ENCODE results near the gene CMSS1. TPM values are rescaled to one million over a fixed set of nuclear protein-coding genes. Genes with fewer than 3 reads are reported as not detected.

The CMSS1 gene
- total RNA-seq, 1 donor from 2014 or later = 15.1 TPM

DNA sequence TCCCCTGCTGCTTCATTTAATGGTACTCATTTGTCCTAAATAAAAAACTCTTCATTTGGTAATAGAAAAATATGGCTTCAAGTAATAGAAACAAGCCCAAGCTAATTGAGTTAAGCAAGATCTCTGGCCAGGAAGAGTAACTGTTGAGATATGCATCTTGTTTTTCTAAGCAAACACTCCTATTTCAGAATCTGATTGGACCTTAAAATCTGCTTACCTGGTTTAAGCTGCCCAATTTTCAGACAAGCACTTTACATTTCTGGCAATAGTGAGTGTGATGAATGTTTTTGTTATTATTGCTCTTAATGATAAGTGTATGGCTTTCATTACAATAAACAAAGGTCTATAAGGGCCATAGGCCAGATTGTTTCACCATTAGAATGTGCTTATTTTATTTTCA lies 86.2 kb downstream of the CMSS1 start:
- DNase-seq (ENCODE audit: low read depth) = no peak

DNA sequence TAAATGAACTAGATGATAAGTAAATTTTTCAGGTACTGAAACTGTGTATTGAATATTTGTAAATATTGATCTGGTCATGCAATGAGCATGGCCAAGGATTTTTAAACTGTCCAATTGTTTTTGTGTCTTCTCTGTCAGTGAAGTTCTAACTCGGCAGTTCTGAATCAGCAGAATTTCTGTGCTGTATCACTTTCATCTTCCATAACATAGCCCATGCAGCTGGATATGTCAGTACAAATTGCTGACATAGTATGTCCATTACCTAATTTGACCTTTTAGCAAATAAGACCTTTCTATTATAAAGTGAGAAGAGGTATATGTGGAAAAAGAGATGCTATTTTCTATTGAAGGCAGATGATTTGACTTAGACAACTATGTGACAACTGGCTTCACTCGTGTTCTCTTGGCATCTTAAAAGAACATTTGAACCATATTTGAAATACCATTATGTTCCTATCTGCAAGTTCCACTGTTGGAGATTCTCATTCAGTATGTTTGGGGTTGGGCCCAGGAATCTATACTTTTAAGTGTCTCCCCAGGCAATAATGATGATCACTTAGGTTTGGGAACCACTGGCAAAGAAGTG lies 90.4 kb downstream of the CMSS1 start:
- DNase-seq (ENCODE audit: low read depth) = no peak

DNA sequence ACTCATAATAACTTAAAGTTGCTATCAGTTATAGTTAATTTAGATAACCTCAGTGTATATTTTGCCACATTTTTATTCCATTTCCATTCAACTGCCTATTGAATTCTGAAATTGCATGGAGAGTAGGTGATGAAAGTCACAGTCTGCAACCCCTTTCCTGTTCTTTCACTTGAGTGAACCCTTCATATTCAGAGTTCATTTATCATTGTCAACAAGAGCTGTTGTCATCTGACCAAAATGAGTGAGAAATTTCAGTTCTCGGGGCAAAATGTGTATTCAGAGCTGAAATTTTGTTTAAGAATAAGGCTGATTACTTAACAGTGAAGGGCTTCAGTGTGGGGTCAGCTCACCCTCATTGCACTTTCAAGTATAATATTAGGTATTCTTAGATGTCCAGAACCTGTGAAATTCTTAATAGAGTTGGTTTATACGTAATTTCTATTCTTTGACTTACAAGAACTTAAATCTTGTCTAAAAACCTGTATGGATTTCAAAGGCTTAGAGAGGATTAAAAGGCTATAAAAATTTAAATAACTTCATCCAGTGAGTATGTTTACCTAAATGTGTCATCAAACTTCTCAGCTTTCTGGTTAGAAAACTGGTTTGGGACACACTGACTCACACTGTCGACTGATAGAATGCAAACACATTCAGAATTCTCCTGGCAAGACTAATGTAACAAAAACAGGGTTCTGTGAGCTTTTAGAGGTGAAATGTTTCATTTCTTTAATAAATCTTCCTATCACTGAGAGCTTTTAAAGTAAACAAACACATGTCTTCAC lies 92.2 kb downstream of the CMSS1 start:
- no peak for DNase-seq (ENCODE audit: low read depth)

DNA sequence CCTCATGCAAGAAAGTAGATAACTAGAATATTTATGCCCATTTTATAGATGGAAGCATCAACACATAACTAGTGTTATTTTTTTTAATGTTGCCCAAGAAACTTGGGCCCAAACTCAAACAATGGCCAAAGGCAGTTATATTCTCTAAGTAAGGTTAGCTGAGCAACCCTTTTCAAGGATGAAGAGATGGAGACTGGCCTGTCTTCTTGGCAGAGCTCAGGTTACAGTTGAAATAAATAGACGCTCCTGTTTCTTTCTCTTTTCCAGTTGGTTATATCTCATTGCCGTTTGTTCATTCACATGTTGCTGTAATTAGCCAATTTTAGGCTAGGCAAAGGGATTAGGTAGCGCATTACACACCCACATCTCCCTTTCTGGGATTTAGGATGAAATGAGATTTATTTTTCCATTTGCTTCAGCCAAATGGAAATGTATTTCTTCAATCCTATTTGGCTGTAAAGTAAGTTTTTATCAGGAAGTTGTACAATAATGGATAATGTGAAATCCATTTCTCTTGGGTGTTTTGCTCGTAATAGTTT lies 93.2 kb downstream of the CMSS1 start:
- no peak for DNase-seq (ENCODE audit: low read depth)

DNA sequence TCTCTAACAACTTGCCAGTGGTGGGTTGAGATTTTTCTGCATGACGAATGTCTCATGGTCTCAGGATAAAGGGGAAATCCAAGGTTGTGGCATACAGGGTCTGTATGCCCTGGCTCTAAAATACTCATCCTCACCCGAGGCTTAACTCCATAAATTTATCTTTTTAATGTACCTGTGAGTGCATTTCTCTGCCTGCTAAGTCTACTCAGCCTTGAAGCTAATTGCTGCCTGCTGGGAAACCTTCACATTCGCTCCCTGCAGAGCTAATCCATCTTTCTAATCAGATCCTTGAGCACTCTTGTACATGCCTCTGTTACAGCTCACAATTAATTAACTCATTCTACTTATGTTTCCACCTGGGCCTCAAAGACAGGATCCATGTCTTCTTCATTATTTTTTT lies 93.8 kb downstream of the CMSS1 start:
- DNase-seq (ENCODE audit: low read depth) = peak; percentile 37

DNA sequence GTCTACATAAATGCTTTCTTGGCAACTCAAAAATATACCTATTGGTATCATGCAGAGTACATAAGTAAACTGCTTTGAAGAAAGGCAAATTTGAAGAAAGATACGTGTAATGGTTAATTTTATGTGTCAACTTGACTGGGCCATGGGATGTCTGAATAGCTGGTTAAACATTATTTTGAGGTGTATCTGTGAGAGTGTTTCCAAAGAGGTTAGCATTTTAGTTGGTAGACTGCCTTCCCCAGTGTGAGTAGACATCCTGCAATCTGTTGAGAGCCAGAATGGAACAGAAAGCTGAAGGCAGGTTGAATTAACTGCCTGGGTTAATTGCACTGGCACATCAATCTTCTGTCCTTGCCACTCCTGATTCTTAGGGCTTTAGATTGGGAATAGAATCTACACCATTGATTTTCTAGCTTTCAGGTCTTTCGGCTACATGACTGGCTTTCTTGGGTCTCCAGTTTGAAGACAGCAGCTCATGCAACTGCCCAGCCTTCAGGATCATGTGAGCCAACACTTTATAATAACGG lies 98.3 kb downstream of the CMSS1 start:
- peak; percentile 64 for DNase-seq (ENCODE audit: low read depth)

DNA sequence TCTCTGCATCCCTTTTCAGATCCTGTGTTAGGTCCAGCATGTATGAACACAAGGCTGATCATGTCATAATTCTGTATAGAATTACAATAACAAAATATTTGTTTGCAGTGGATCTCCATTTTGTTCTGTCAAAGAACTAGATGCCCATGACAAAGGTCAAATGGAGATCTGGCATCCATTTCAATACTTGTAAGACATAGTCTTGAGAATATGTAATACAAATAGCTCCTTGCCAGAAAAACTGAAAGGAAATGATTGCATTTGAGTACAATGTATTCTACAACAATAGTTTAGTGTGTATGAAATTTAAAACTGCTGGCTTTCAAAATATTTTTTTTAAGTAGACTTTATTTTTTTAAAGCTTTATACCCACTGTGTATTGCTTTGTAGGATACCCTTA lies 101.1 kb downstream of the CMSS1 start:
- DNase-seq (ENCODE audit: low read depth) = no peak

DNA sequence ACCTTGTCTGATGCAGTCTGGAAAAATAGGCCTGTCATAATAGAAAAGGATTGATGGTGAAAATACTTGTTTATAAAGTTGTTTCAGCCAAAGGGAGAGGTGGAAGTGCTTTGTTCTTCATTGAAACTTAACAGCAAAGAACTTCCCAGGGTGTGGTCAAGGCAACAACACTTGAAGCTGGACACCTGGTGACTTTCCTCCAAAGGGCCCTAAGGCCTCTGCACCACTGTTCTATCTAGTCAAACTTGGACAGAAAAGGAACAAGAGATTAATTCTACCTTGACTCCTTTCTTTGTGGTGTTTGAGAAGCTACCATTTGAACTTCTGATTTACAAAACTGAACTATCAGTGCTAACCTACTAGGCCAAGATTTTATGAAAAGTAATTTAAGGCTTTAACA lies 102.0 kb downstream of the CMSS1 start:
- no peak for DNase-seq (ENCODE audit: low read depth)

DNA sequence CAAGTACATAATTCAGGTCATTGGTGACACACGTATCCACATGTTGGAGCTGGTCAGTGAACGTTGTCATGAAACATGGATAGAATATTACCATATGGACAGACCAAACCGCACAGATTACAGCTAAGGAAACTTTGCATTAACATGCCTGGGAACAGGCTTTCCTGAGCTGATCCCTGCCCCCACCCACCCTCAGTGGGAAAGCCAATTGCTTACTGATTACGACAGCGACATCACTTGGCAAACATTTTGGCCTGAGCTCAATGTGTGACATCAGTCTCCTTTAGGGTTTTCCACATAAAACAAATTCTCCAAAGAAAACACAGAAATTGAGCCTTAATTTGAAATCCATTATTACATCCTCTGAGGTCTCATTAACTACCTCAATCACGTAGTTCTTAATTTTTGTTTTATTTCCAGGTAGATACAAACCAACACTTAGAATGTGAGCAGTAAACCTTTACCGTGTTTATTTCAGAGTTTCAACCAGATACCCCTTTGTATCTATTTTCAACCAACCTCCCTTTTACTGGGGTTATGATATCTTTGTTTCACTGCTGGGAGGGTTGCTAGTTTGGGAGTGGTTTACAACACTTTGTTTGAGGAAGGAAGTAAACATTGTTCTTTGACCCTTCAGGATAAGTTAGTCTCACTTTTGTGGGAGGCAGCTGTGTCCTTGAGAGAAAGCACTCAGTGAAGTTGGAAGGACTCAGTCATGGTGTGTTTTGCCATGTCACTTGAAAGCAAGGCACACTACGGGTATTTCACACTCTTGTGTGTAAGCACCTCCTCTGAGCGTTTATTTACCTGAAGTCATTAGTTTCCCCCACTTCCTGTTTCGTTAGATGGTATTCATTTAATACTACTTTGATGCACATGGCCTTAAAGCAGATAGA lies 103.1 kb downstream of the CMSS1 start:
- DNase-seq (ENCODE audit: low read depth) = peak; percentile 44

DNA sequence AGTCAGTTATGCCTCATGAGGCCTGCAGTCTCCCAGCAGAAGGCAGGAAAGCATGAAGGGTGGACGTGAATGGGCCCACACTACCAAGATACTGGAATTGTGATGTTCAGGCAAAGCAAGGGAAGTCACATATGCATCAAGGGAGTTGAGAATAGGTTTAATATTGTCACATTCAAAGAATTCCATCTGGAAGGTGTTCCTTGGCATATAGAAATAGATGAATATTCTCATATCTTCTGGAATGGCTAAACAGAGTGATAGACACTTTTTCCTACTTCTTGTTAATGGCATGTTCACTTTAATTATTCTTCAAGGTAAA lies 103.7 kb downstream of the CMSS1 start:
- DNase-seq (ENCODE audit: low read depth) = no peak

DNA sequence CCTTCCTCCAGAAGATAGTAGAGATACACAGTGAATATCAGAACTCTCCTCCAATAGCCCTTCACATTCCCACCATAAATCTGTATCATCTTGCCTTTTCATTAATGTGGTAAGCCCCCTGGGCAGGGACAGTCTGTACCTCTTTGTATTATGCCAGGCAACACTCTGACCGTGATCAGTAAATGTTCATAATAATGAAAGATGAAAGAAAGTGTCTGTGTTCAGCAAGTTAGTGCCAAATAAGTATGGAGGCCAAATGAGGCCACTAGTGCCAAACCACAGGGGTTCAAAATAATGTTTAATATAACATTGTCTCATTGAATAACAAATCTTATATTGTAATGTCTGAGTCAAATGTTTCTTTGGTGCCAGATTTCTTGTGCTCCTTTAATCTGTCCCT lies 104.3 kb downstream of the CMSS1 start:
- no peak for DNase-seq (ENCODE audit: low read depth)

DNA sequence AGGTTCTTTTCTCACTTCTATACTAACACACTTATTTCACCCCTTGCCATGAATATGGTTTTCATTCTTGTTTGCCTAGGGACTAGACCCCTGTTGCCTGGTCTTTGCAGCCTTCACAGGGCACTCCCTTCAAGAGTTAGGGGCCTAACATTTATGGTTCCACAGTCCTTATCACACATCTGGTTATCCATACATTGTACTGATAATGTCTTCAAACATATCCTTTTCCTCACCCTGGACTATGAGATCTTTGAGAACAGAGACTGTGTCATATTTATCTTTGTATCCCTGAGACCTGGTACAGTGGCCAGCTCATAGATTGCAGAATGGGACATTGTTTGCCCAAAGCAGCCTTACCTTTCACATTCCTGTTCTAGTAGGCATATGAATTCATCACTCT lies 106.2 kb downstream of the CMSS1 start:
- no peak for DNase-seq (ENCODE audit: low read depth)

DNA sequence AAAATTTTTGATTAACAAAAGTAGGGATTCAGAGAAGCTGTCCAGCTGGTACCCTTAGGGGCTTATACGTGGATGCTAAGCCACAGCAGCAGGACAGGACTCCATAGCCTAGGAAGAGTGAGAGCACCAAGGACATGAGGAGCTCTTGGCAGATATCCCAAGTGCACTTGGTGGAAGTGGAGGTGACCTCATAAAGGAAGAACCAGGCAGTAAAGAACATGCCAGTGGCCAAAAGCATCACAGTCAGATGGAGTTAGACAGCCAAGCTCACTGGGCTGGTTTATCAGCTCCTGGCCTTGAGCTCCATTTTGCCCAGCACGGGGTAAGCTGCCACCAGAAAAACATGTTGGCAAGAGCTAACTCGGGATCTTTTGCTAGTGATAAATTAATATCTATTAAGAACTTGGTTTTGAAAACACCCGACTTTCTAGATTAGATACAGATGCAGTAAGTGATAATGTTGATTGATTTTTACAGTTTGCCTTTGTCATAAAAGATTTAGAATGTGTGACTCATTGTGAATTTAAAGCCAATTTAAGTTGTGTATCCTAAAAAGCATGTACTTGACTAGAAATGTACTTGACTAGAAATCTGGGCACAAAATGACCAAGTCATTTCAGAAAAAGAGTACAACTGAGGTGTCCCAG lies 108.0 kb downstream of the CMSS1 start:
- DNase-seq (ENCODE audit: low read depth) = peak; percentile 56

DNA sequence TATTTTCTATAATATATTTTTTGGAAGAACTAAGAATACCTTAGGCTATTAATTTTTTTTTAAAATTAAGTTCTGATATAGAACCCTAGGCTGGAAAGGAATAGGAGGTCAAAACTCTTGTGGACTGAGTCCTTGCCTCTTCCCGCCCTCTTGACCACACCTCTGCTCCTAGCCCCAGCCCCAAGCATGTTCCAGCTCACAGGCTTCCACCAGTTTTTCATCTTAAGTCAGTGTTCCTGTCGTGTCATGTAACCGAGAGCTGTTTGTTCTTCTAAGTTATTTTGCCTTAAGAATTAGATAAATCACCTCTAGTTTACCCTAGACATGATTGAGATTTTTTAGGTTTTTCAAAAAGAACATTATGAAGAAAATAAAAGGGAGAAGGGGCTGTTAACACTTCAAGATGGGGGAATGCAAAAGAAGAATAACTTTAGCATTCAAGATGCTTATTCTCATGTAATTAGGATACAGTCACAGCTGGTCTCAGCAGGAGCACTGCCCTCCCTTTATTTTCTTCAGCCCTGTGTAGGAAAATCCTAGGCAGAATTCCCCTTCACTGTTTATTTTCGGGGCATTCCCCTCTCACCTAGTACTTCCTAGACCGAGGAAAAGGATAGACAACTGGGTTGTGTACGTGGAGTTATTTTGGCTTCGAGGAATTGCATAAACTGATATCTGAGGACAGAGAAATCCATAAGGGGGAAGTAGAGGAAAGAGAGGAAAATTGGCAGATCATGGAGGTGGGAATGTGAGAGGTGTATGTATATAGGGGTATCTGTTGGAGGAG lies 110.2 kb downstream of the CMSS1 start:
- DNase-seq (ENCODE audit: low read depth) = no peak

DNA sequence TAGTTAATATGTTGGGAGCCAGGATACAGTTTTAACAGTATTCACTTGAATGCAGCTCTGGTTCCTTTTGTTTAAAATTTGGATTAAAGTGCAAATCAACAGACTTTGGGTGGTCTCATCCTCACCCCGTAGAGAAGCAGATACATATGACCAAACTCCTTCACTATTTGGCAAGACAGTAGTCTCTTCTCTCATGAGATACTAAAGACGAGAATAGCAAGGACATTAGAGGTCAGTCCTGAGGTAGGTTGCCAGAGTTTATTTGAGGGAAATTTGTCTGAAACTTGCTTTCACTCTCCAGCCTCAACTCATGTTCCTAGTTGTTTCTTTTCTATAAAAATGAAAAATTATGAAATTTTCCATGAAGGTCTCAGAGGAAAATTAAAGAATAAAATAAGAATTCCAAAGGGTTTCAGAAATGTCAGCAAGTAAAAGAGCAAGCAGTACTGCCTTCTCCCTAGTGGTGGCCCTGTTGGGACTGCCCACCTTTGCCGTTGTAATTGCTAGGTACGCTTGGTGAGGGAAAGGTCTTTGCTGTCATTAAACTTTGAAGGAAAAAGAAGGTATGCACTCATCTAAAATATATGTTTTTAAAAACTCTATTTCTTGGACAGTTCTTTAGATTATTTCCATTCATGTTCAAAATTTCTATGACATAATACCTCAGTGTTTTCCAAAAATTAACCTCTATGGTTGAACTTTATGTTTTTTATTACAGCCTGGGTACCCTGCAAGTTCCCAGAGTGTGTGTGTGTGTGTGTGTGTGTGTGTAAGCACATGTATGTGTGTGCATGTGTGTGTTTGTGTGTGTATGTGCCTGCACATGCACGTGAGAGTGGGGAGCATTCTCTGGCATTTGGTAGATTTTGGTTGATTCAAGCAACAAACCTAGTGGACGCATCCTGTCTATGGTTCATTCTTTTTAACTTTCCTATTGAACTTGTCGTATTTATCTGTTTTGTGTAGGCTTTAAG lies 111.4 kb downstream of the CMSS1 start:
- no peak for DNase-seq (ENCODE audit: low read depth)

DNA sequence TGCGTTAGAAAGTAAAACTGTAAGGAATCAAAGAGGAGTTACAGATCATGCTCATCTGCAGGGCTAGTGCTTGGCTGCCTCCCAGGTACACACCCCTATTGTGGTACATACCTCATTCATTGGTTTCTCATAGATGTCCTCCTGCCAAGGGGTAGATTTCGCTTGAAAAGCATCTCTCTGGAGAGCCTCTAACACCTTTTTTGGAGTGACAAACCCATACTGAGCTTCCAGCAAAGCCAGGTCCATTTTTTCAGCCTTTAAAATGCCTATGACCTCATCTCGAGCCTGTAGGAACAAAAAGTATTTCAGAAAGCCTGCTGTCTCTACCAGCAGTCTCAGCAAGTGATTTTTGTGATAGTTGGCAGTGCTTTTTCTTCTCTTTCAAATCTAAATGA lies 112.1 kb downstream of the CMSS1 start:
- DNase-seq (ENCODE audit: low read depth) = no peak

DNA sequence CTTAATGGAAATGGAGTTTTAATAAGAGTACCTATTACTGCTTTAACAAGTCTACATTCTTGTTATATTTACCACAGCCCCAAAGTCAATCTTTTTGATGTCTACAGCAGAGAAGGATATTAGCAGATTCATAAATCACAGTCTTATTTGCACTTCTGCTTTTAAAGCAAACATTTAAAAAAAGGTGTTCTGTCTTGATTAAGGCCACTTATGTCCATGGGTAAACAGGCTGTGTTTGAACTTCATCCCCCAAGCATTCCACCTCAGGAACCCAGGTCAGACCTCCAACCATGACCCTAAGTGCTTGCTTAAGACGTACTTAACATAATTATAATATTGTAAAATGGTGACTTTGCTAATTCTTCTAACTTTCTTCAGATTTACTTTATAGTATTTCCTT lies 113.4 kb downstream of the CMSS1 start:
- DNase-seq (ENCODE audit: low read depth) = no peak

DNA sequence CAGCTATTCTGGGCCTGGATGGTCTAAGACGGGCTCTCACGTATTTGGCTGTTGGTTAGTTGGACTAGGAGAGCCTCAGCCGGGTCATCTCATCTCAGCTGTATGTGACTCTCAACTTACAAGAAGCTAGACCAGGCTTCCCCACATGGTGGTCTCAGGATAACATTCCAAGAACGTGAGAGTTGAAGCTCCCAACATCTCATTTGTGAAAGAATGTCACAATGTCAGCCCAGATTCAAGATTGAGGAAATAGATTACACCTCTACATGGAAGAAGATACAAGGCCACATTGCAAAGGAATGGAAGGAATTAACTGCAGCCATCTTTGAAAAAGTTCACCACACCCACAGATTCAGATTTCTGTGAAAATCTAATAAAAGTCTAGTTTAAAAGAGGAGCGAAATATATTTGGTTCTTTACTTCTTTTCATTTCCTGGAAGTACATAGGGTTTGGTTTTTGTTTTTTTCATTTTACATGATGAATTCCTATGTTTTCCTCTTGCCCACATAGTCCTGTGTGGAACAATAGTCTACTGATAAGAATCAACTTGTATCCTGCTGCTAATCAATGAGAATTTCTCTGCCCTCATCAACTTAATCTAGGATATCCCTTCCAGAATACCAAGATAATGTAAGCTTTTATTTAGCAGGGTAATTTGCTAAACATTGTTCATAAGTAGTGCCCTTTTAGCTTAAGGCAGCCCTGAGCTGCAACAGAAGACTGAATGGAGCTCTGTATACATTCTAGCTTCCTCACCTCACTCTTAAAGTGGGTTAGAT lies 116.5 kb downstream of the CMSS1 start:
- DNase-seq (ENCODE audit: low read depth) = no peak

Measured in renal cortical epithelial cell (primary cell).